Vagina (tissue), 2 donors: ENCODE data around the gene HLA-DOB. TPM values are rescaled to one million over a fixed set of nuclear protein-coding genes. Genes with fewer than 3 reads are reported as not detected.

ENCODE experiments used
- DNase-seq, 2 donors: peaks; one replicate each; pipeline ENCODE4 v3.0.0-alpha.2; 2017; ENCODE audit errors: extremely low spot score in 2 of 2
- H3K27ac ChIP-seq: fragments of 200-600 bp; sonication (generic); one replicate; pipeline ENCODE4 v1.5.1; 2019
- H3K27me3 ChIP-seq: fragments of 200-600 bp; sonication (generic); one replicate; pipeline ENCODE4 v1.5.1; 2019
- H3K36me3 ChIP-seq, 2 donors: fragments of 200-600 bp; sonication (generic); one replicate each; pipeline ENCODE4 v1.5.1; 2017 to 2019
- H3K4me1 ChIP-seq: fragments of 200-600 bp; sonication (generic); one replicate; pipeline ENCODE4 v1.5.1; 2019
- H3K4me3 ChIP-seq, 2 donors: fragments of 200-600 bp; sonication (generic); 1 replicate in 1 of 2; 2 replicates in 1 of 2; pipeline ENCODE4 v1.5.1; 2016 to 2019
- H3K9me3 ChIP-seq: fragments of 200-600 bp; sonication (generic); one replicate; pipeline ENCODE4 v1.5.1; 2019
- POLR2A ChIP-seq, 2 donors: fragments of 450-650 bp; IDR thresholded peaks; one replicate each; pipeline ENCODE4 v1.6.1; 2017; ENCODE audit warnings: antibody characterized with exemption in 2 of 2, mild to moderate bottlenecking in 2 of 2, moderate library complexity in 2 of 2
- POLR2AphosphoS5 ChIP-seq, 2 donors: sonication (generic); formaldehyde crosslinking; IDR thresholded peaks; one replicate each; pipeline ENCODE4 v1.9.0; 2017; ENCODE audit warnings: antibody characterized with exemption in 2 of 2, mild to moderate bottlenecking in 2 of 2, low read depth in 1 of 2; ENCODE audit not compliant: insufficient read depth in 1 of 2
- intact Hi-C: fragments of 100-400 bp; cut with DNase I; formaldehyde crosslinking; loops from one replicate; pipeline ENCODE4 v1.15.1; 2023
- total RNA-seq: library from RNA; depleted of rRNA; stranded (reverse); fragments of >200 nt; gene quantifications from one replicate; pipeline ENCODE4 v1.2.3, GENCODE V29; 2016
- TF ChIP-seq, protein P1 (sequence below), 3 experiments: fragments of 450-650 bp in 2 of 3; fragments of 200-600 bp in 1 of 3; sonication (generic) in 1 of 3; IDR thresholded peaks; one replicate each; pipeline ENCODE4 v1.5.1; 2017 to 2019; ENCODE audit warnings: antibody characterized with exemption in 3 of 3, mild to moderate bottlenecking in 2 of 3, moderate library complexity in 2 of 3

The HLA-DOB gene
- total RNA-seq, 1 donor from 2014 or later, result 2.7 TPM

GRCh38 chr6:32847004-32847403, 30.2 kb upstream of the HLA-DOB start:
- no peaks in the 10 kb centered on the region for H3K9me3 ChIP-seq
- H3K4me3 ChIP-seq, result no peak overlapping the region
- TF ChIP-seq, protein P1, sequence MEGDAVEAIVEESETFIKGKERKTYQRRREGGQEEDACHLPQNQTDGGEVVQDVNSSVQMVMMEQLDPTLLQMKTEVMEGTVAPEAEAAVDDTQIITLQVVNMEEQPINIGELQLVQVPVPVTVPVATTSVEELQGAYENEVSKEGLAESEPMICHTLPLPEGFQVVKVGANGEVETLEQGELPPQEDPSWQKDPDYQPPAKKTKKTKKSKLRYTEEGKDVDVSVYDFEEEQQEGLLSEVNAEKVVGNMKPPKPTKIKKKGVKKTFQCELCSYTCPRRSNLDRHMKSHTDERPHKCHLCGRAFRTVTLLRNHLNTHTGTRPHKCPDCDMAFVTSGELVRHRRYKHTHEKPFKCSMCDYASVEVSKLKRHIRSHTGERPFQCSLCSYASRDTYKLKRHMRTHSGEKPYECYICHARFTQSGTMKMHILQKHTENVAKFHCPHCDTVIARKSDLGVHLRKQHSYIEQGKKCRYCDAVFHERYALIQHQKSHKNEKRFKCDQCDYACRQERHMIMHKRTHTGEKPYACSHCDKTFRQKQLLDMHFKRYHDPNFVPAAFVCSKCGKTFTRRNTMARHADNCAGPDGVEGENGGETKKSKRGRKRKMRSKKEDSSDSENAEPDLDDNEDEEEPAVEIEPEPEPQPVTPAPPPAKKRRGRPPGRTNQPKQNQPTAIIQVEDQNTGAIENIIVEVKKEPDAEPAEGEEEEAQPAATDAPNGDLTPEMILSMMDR (IDR thresholded peaks at IDR 0.05), result no peak
- TF ChIP-seq POLR2AphosphoS5 (IDR thresholded peaks at IDR 0.05; ENCODE audit: insufficient read depth in 1 of 2, low read depth in 1 of 2), result no peak
- TF ChIP-seq POLR2A (IDR thresholded peaks at IDR 0.05), result no peak
- intact Hi-C loops, result no loop called here
- H3K4me1 ChIP-seq, result peaks cover 34% of the 10 kb centered on the region
- peak in 1 of 2 donors; percentile 71 for DNase-seq
- peaks cover 0 to 43% of the 10 kb centered on the region in 2 donors for H3K36me3 ChIP-seq
- no peaks in the 10 kb centered on the region for H3K27me3 ChIP-seq
- no peak overlapping the region for H3K27ac ChIP-seq

DNA sequence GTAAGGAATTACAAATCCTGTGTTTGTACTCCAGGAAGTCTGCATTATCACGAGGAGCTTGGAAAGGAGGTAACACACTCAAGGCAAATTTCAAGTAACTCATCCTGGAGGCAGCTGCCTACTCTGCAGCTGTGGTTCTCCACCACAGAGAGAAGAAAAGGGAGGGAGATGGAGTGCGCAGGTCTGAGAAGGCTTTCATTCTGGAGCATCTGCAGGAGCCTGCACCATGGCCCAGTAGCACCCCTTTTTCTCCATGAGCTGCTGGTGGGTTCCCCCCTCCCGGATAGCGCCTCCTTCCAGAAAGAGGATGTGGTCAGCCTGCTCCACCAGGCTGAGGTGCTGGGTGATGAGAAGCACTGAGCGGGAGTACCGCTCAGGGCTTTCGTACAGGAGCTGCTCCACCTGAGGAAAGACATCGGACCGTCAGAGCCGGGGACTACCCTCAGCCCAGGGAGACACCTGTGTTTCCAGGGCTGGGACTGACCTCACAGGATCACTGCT, 28.6 kb upstream of the HLA-DOB start:
- H3K27me3 ChIP-seq, result no peaks in the 10 kb centered on the region
- TF ChIP-seq, protein P1 (IDR thresholded peaks at IDR 0.05), result no peak
- TF ChIP-seq POLR2AphosphoS5 (IDR thresholded peaks at IDR 0.05; ENCODE audit: insufficient read depth in 1 of 2, low read depth in 1 of 2) (no peak), POLR2A (IDR thresholded peaks at IDR 0.05) (no peak)
- peaks cover 0 to 36% of the 10 kb centered on the region in 2 donors for H3K36me3 ChIP-seq
- peak in 1 of 2 donors; percentile 84 for DNase-seq
- H3K27ac ChIP-seq, result peak overlapping the region; percentile 99
- peaks cover 26% of the 10 kb centered on the region for H3K4me1 ChIP-seq
- intact Hi-C loops, result no loop called here
- no peaks in the 10 kb centered on the region for H3K9me3 ChIP-seq
- peak overlapping the region in 1 of 2 donors; percentile 86 for H3K4me3 ChIP-seq

GRCh38 chr6:32844839-32845383, 28.1 kb upstream of the HLA-DOB start:
- Histone ChIP-seq H3K27me3 (no peaks in the 10 kb centered on the region), H3K4me3 (peak overlapping the region; percentile 57 to 86), H3K4me1 (peaks cover 26% of the 10 kb centered on the region), H3K36me3 (peaks cover 0 to 34% of the 10 kb centered on the region in 2 donors), H3K27ac (peak overlapping the region; percentile 99), H3K9me3 (no peaks in the 10 kb centered on the region)
- TF ChIP-seq POLR2A (IDR thresholded peaks at IDR 0.05) (no peak), POLR2AphosphoS5 (IDR thresholded peaks at IDR 0.05; ENCODE audit: insufficient read depth in 1 of 2, low read depth in 1 of 2) (no peak)
- TF ChIP-seq, protein P1 (IDR thresholded peaks at IDR 0.05), result no peak
- intact Hi-C loops, result loop anchor here (1.0 to 5.0 kb wide), 2 partner anchors 9 to 127 kb away; partner anchors contain the start of gene PSMB9
- no peak for DNase-seq

- Histone ChIP-seq H3K4me1 (peaks cover 26% of the 10 kb centered on the region), H3K36me3 (peaks cover 0 to 32% of the 10 kb centered on the region in 2 donors), H3K9me3 (no peaks in the 10 kb centered on the region), H3K27ac (peak within 1 kb of the TSS; percentile 99), H3K27me3 (no peaks in the 10 kb centered on the region), H3K4me3 (peak within 1 kb of the TSS; percentile 57 to 86)
- DNase-seq, result peak in 1 of 2 donors; percentile 98
- intact Hi-C loops, result loop anchor here (1.0 to 5.0 kb wide), 2 partner anchors 10 to 128 kb away; partner anchors contain the start of gene PSMB9
- peak; percentile 81 to 99 for TF ChIP-seq POLR2AphosphoS5 (IDR thresholded peaks at IDR 0.05; ENCODE audit: insufficient read depth in 1 of 2, low read depth in 1 of 2)
- peak; percentile 62 to 95 for TF ChIP-seq POLR2A (IDR thresholded peaks at IDR 0.05)
- TF ChIP-seq, protein P1 (IDR thresholded peaks at IDR 0.05), result no peak
Measured at GRCh38 chr6:32843979-32844838, 27.4 kb upstream of the HLA-DOB start, which contains the start of gene PSMB8. Gene PSMB8, minus strand, starts transcription at chr6:32844047. Its CDS starts 51 bp downstream, at chr6:32843996.
